Gastrocnemius medialis (tissue), 4 donors: Measurements from ENCODE around the gene ABI3BP. TPM values are rescaled to one million over a fixed set of nuclear protein-coding genes. Genes with fewer than 3 reads are reported as not detected.

Source experiments
- ATAC-seq, 2 donors: fragments of 150-250 bp; one replicate each; pipeline ENCODE4 v1.9.1; 2016
- DNase-seq, 2 donors: peaks; one replicate each; pipeline ENCODE4 v3.0.0-alpha.2; 2019
- H3K27ac ChIP-seq, 4 donors: fragments of 200-600 bp; sonication (generic); 1 replicate in 1 of 4; 2 replicates in 3 of 4; pipeline ENCODE4 v1.5.1; 2016 to 2018; ENCODE audit warnings: mild to moderate bottlenecking in 2 of 4, moderate library complexity in 1 of 4
- H3K27me3 ChIP-seq, 3 donors: fragments of 200-600 bp; sonication (generic) in 2 of 3; 1 replicate in 1 of 3; 2 replicates in 2 of 3; pipeline versions ENCODE4 v1.5.1 to v1.6.0; 2016 to 2019; ENCODE audit warnings: mild to moderate bottlenecking in 1 of 3, moderate library complexity in 1 of 3
- H3K36me3 ChIP-seq, 2 donors: fragments of 200-600 bp; sonication (generic) in 1 of 2; one replicate each; pipeline ENCODE4 v1.5.1; 2017 to 2018
- H3K4me1 ChIP-seq, 2 donors: fragments of 200-600 bp; sonication (generic) in 1 of 2; one replicate each; pipeline ENCODE4 v1.5.1; 2016 to 2017; ENCODE audit warnings: mild to moderate bottlenecking in 2 of 2
- H3K4me3 ChIP-seq, 4 donors: fragments of 200-600 bp; sonication (generic) in 3 of 4; 1 replicate in 1 of 4; 2 replicates in 3 of 4; pipeline ENCODE4 v1.5.1; 2016 to 2019; ENCODE audit warnings: mild to moderate bottlenecking in 2 of 4
- H3K9me3 ChIP-seq, 3 donors: fragments of 200-600 bp; sonication (generic) in 2 of 3; 1 replicate in 1 of 3; 2 replicates in 2 of 3; pipeline ENCODE4 v1.5.1; 2016 to 2019
- POLR2A ChIP-seq, 2 donors: fragments of 450-650 bp; IDR thresholded peaks; one replicate each; pipeline ENCODE4 v1.6.1; 2017; ENCODE audit warnings: antibody characterized with exemption in 2 of 2, mild to moderate bottlenecking in 2 of 2, moderate library complexity in 2 of 2
- in situ Hi-C, 4 donors: fragments of 200-750 bp; cut with MboI; loops; one replicate each; pipeline versions ENCODE4 v1.15.0 to v1.8.0; 2017; ENCODE audit warnings: low sequenced_read_pairs in 4 of 4
- intact Hi-C: fragments of 100-400 bp; cut with DNase I; formaldehyde crosslinking; loops from one replicate; pipeline ENCODE4 v1.15.1; 2023; ENCODE audit warnings: low total_unique reads
- total RNA-seq, 4 donors: library from RNA; depleted of rRNA; stranded (reverse); fragments of >200 nt; gene quantifications; one replicate each; pipeline versions ENCODE4 v1.1.0 to v1.2.3, GENCODE V29; 2016
- TF ChIP-seq, protein P1 (sequence below), 5 experiments: fragments of 450-650 bp in 3 of 5; fragments of 200-600 bp in 2 of 5; sonication (generic) in 2 of 5; IDR thresholded peaks in 4 of 5; conservative IDR thresholded peaks in 1 of 5; 1 replicate in 4 of 5; 2 replicates in 1 of 5; pipeline ENCODE4 v1.5.1; 2016 to 2019; ENCODE audit warnings: antibody characterized with exemption in 5 of 5, mild to moderate bottlenecking in 3 of 5, moderate library complexity in 3 of 5

ABI3BP gene
- total RNA-seq, 4 donors from 2014 or later = 15.3 to 21.8 (median 19.5) TPM

- ATAC-seq (no peak), DNase-seq (no peak)
- H3K27ac ChIP-seq = no peak overlapping the region
- no peaks in the 10 kb centered on the region for H3K4me1 ChIP-seq
- H3K4me3 ChIP-seq = no peak overlapping the region
- no peaks in the 10 kb centered on the region for H3K9me3 ChIP-seq
- no peaks in the 10 kb centered on the region for H3K36me3 ChIP-seq
- no peaks in the 10 kb centered on the region for H3K27me3 ChIP-seq
- intact Hi-C loops = no loop called here
- in situ Hi-C loops = no loop called here
- TF ChIP-seq, protein P1, sequence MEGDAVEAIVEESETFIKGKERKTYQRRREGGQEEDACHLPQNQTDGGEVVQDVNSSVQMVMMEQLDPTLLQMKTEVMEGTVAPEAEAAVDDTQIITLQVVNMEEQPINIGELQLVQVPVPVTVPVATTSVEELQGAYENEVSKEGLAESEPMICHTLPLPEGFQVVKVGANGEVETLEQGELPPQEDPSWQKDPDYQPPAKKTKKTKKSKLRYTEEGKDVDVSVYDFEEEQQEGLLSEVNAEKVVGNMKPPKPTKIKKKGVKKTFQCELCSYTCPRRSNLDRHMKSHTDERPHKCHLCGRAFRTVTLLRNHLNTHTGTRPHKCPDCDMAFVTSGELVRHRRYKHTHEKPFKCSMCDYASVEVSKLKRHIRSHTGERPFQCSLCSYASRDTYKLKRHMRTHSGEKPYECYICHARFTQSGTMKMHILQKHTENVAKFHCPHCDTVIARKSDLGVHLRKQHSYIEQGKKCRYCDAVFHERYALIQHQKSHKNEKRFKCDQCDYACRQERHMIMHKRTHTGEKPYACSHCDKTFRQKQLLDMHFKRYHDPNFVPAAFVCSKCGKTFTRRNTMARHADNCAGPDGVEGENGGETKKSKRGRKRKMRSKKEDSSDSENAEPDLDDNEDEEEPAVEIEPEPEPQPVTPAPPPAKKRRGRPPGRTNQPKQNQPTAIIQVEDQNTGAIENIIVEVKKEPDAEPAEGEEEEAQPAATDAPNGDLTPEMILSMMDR (IDR thresholded peaks at IDR 0.05 in 4 of 5, conservative IDR thresholded peaks at IDR 0.05 in 1 of 5) = no peak
- no peak for TF ChIP-seq POLR2A (IDR thresholded peaks at IDR 0.05)
These were observed 77.3 kb downstream of the ABI3BP start for GRCh38 chr3:100915706-100916495.

GRCh38 chr3:100913870-100914648 lies 79.2 kb downstream of the ABI3BP start:
- intact Hi-C loops (no loop called here), in situ Hi-C loops (no loop called here)
- DNase-seq (no peak), ATAC-seq (no peak)
- H3K4me3 ChIP-seq = no peak overlapping the region
- TF ChIP-seq POLR2A (IDR thresholded peaks at IDR 0.05) = no peak
- TF ChIP-seq, protein P1 (IDR thresholded peaks at IDR 0.05 in 4 of 5, conservative IDR thresholded peaks at IDR 0.05 in 1 of 5) = no peak
- no peaks in the 10 kb centered on the region for H3K36me3 ChIP-seq
- no peaks in the 10 kb centered on the region for H3K4me1 ChIP-seq
- H3K27me3 ChIP-seq = no peaks in the 10 kb centered on the region
- H3K9me3 ChIP-seq = no peaks in the 10 kb centered on the region
- H3K27ac ChIP-seq = no peak overlapping the region

- intact Hi-C loops (no loop called here), in situ Hi-C loops (no loop called here)
- TF ChIP-seq POLR2A (IDR thresholded peaks at IDR 0.05) = no peak
- TF ChIP-seq, protein P1 (IDR thresholded peaks at IDR 0.05 in 4 of 5, conservative IDR thresholded peaks at IDR 0.05 in 1 of 5) = no peak
- no peaks in the 10 kb centered on the region for H3K36me3 ChIP-seq
- no peaks in the 10 kb centered on the region for H3K4me1 ChIP-seq
- H3K27ac ChIP-seq = no peak overlapping the region
- H3K4me3 ChIP-seq = no peak overlapping the region
- no peak for DNase-seq
- no peaks in the 10 kb centered on the region for H3K27me3 ChIP-seq
- H3K9me3 ChIP-seq = no peaks in the 10 kb centered on the region
- no peak for ATAC-seq
These were observed 80.2 kb downstream of the ABI3BP start for GRCh38 chr3:100912976-100913545.

DNA sequence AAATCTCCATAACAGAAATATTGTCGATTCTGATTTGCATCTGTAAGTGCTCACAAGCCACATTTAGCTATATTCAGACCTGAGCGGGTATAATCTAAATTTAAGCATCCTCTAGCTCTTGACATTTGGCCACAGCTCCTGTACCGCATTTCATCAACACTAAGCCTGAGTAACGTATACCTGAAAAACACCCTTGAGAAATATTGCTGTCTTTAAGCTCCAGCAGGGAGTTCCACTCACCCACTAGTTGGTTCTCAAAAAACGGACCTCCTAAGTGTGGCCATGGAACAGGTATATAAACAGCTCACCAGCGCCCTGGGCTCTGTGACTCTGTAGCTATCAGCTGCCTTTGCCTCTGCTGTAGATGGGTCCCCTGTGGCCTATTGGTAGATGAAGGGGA lies 80.7 kb downstream of the ABI3BP start:
- no peak overlapping the region for H3K4me3 ChIP-seq
- H3K27ac ChIP-seq = no peak overlapping the region
- H3K36me3 ChIP-seq = no peaks in the 10 kb centered on the region
- DNase-seq (no peak), ATAC-seq (no peak)
- no peaks in the 10 kb centered on the region for H3K9me3 ChIP-seq
- no peaks in the 10 kb centered on the region for H3K4me1 ChIP-seq
- no peaks in the 10 kb centered on the region for H3K27me3 ChIP-seq
- in situ Hi-C loops = no loop called here
- TF ChIP-seq, protein P1 (IDR thresholded peaks at IDR 0.05 in 4 of 5, conservative IDR thresholded peaks at IDR 0.05 in 1 of 5) = no peak
- TF ChIP-seq POLR2A (IDR thresholded peaks at IDR 0.05) = no peak
- intact Hi-C loops = no loop called here
